Mammary epithelial cell (primary cell): Measurements from ENCODE around the gene RNF207.
"Not testable (repeated sequence)": the region's sequence is repeated elsewhere in the genome, so short reads cannot be mapped to it uniquely, and the experiment has no call there.

Source experiments
- EZH2 ChIP-seq: IDR thresholded peaks from 2 replicates; pipeline ENCODE4 v1.6.1; 2012; ENCODE audit warnings: low read length, inconsistent platforms, borderline replicate concordance
- TF ChIP-seq, protein P1 (sequence below), 2 donors: IDR thresholded peaks in 1 of 2; conservative IDR thresholded peaks in 1 of 2; 2 replicates each; pipeline ENCODE4 v1.5.1; 2011 to 2012; ENCODE audit warnings: inconsistent platforms in 2 of 2, low read length in 2 of 2, mild to moderate bottlenecking in 2 of 2, control low read depth in 1 of 2, low read depth in 1 of 2; ENCODE audit not compliant: insufficient read depth in 1 of 2; ENCODE audit errors: extremely low read depth in 1 of 2

DNA sequence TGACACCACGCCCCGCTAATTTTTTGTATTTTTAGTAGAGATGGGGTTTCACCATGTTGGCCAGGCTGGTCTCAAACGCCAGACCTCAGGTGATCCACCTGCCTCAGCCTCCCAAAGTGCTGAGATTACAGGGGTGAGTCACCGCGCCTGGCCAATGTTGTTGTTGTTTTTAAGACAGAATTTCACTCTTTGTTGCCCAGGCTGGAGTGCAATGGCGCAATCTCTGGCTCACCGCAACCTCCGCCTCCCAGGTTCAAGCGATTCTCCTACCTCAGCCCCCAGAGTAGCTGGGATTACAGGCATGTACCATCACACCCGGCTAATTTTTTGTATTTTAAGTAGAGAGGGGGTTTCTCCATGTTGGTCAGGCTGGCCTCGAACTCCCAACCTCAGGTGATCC lies 13.7 kb downstream of the RNF207 start:
- TF ChIP-seq, protein P1, sequence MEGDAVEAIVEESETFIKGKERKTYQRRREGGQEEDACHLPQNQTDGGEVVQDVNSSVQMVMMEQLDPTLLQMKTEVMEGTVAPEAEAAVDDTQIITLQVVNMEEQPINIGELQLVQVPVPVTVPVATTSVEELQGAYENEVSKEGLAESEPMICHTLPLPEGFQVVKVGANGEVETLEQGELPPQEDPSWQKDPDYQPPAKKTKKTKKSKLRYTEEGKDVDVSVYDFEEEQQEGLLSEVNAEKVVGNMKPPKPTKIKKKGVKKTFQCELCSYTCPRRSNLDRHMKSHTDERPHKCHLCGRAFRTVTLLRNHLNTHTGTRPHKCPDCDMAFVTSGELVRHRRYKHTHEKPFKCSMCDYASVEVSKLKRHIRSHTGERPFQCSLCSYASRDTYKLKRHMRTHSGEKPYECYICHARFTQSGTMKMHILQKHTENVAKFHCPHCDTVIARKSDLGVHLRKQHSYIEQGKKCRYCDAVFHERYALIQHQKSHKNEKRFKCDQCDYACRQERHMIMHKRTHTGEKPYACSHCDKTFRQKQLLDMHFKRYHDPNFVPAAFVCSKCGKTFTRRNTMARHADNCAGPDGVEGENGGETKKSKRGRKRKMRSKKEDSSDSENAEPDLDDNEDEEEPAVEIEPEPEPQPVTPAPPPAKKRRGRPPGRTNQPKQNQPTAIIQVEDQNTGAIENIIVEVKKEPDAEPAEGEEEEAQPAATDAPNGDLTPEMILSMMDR (conservative IDR thresholded peaks at IDR 0.05 in 1 of 2, IDR thresholded peaks at IDR 0.05 in 1 of 2; ENCODE audit: extremely low read depth in 1 of 2, insufficient read depth in 1 of 2, low read depth in 1 of 2, low read length in 2 of 2) = not testable (repeated sequence)
- TF ChIP-seq EZH2 = not testable (repeated sequence)
